Muscle of back (tissue), 11 donors: ENCODE results near the gene TIA1. TPM values are rescaled to one million over a fixed set of nuclear protein-coding genes. Genes with fewer than 3 reads are reported as not detected.

Experiments
- DNase-seq, 3 donors: peaks; one replicate each; pipeline versions ENCODE4 v3.0.0 to v3.0.0-alpha.2; 2013
- polyA plus RNA-seq, 10 donors: library from polyadenylated mRNA; unstranded; fragments of 120-200 nt; gene quantifications; one replicate each; pipeline ENCODE4 v1.2.1, GENCODE V29; 2013; ENCODE audit not compliant: insufficient read length in 10 of 10

The TIA1 gene
- polyA plus RNA-seq, 10 donors: 137 to 307 (median 197) TPM

GRCh38 chr2:70161069-70161534 is 87.3 kb downstream of the TIA1 start:
- DNase-seq: no peak

- DNase-seq: no peak
Observed at GRCh38 chr2:70160545-70160944, 87.9 kb downstream of the TIA1 start.

Other genes with a start within 250 kb of the TIA1 start
- 100 to 1,000 TPM; 236 to 302 (median 276) TPM for gene PCBP1, start 161.2 kb downstream of the TIA1 start, polyA plus RNA-seq
- gene C2orf42, start 57.6 kb downstream of the TIA1 start, polyA plus RNA-seq: 10 to 100 TPM in 4 of 10 donors, 1 to 10 TPM in 6; 7.7 to 12.7 (median 9.3) TPM
- gene PCYOX1, start 9.5 kb upstream of the TIA1 start, polyA plus RNA-seq: 10 to 100 TPM; 21.7 to 39.7 (median 35.0) TPM
- 100 to 1,000 TPM in 2 of 10 donors, 10 to 100 TPM in 8; 65.2 to 108 (median 88.7) TPM for gene SNRPG, start 45.1 kb upstream of the TIA1 start, polyA plus RNA-seq
- gene FAM136A, start 53.4 kb upstream of the TIA1 start, polyA plus RNA-seq: 10 to 100 TPM; 35.0 to 46.6 (median 41.5) TPM